ENCODE results near the gene CD109. TPM values are rescaled to one million over a fixed set of nuclear protein-coding genes. Genes with fewer than 3 reads are reported as not detected.

The CD109 gene
- total and polyA plus RNA-seq, 2 of the 8 experiments (the other 6 are each of a cell fraction or from before 2014, with no cell fraction given), result 1.4 to 5.3 TPM

DNA sequence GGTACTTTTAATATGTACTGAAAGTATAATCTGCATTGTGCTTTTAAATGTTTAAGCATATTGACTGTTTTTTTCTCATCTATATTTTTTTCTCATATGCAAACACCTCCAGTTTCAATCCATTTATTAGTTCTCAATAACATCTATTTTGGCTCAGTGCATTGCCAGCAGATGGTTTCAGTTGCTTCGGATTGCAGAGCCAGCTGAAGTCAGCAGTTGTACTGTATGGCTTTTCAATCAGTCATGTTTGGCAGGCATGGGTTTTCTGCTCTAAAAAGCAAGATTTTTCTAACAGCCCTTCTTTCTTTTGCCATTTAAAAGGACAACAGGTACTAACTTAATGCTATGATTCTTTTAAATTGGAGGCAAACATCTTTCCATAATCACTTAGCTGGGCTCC lies 121.2 kb downstream of the CD109 start:
- 74% methylated on average over 1 of the region's 1 CpG; no CpG with 5 or more reads in 1 of the 2 experiments for WGBS, 2 experiments (ENCODE audit: extremely low coverage in 1 of 2, insufficient coverage in 1 of 2, insufficient read length in 1 of 2, insufficient replicate concordance in 2 of 2, low coverage in 1 of 2, low lambda C conversion rate in 2 of 2, missing lambda C conversion rate in 1 of 2)
- no peak overlapping the region for H2BK120ac ChIP-seq (replicated peaks; ENCODE audit: low read depth, low read length)
- H3K56ac ChIP-seq (replicated peaks; ENCODE audit: insufficient read length, low read depth, low read length), result no peak overlapping the region
- H3K79me1 ChIP-seq (ENCODE audit: low read depth, low read length), result no peaks in the 10 kb centered on the region
- no peak overlapping the region for H2AK5ac ChIP-seq (ENCODE audit: low read depth, low read length)
- H3K23ac ChIP-seq (ENCODE audit: insufficient read length), result no peak overlapping the region
- no peaks in the 10 kb centered on the region for H3K27me3 ChIP-seq (replicated peaks in 1 of 4; ENCODE audit: control insufficient read depth in 3 of 4, extremely low read depth in 1 of 4, insufficient read depth in 3 of 4, low read length in 3 of 4)
- no peaks in the 10 kb centered on the region for H3K9me3 ChIP-seq (ENCODE audit: insufficient read depth in 2 of 2, low read depth in 1 of 2, low read length in 1 of 2)
- H3K18ac ChIP-seq (ENCODE audit: extremely low read depth, low read length), result no peak overlapping the region
- no peak overlapping the region for H4K8ac ChIP-seq (ENCODE audit: extremely low read depth, insufficient read depth, low read length)
- H3K4me3 ChIP-seq (ENCODE audit: extremely low read depth in 1 of 4, insufficient read depth in 2 of 4, low read depth in 3 of 4, low read length in 4 of 4), result no peak overlapping the region
- FAIRE-seq, result no peak
- H2BK15ac ChIP-seq (ENCODE audit: low read length), result no peak overlapping the region
- no peak overlapping the region for H2BK12ac ChIP-seq (ENCODE audit: low read depth, low read length)
- H4K5ac ChIP-seq (ENCODE audit: insufficient read length, low read depth, low read length), result no peak overlapping the region
- no peak for TF ChIP-seq EZH2 (IDR thresholded peaks at IDR 0.05; ENCODE audit: low read depth, low read length, severe bottlenecking)
- no peak overlapping the region for H3K27ac ChIP-seq (ENCODE audit: low read depth, low read length)
- no peaks in the 10 kb centered on the region for H3K23me2 ChIP-seq (ENCODE audit: low read depth, low read length)
- H4K91ac ChIP-seq (replicated peaks; ENCODE audit: insufficient read length, low read length), result no peak overlapping the region
- no peak overlapping the region for H3K14ac ChIP-seq (ENCODE audit: insufficient read length)
- no peaks in the 10 kb centered on the region for H4K20me1 ChIP-seq (replicated peaks in 1 of 2; ENCODE audit: control insufficient read depth in 1 of 2, insufficient read depth in 2 of 2, low read length in 2 of 2)
- H2BK5ac ChIP-seq (ENCODE audit: low read depth, low read length), result no peak overlapping the region
- CTCF ChIA-PET (ENCODE audit: partially characterized antibody), result no interaction called here
- H3K4me1 ChIP-seq (replicated peaks in 1 of 4; ENCODE audit: control insufficient read depth in 3 of 4, insufficient read depth in 4 of 4, low read length in 3 of 4), result no peaks in the 10 kb centered on the region
- H3K79me2 ChIP-seq (ENCODE audit: control insufficient read depth in 1 of 2, insufficient read depth in 2 of 2, low read length in 2 of 2), result no peaks in the 10 kb centered on the region
- H2AFZ ChIP-seq (ENCODE audit: low read length), result no peak overlapping the region
- H3K4me2 ChIP-seq (ENCODE audit: insufficient read depth in 1 of 2, low read depth in 2 of 2, low read length in 2 of 2), result no peak overlapping the region
- H3K4ac ChIP-seq (replicated peaks; ENCODE audit: insufficient read length, low read depth, low read length), result no peak overlapping the region
- POLR2A ChIA-PET (ENCODE audit: partially characterized antibody), result no interaction called here
- no peak overlapping the region for H2BK20ac ChIP-seq (ENCODE audit: low read length)
- no peaks in the 10 kb centered on the region for H3K36me3 ChIP-seq (ENCODE audit: control insufficient read depth in 2 of 4, insufficient read depth in 4 of 4, low read length in 3 of 4)
- H3K9ac ChIP-seq (replicated peaks in 1 of 4; ENCODE audit: extremely low read depth in 1 of 4, low read depth in 3 of 4, low read length in 3 of 4), result no peak overlapping the region
- no peak for DNase-seq (ENCODE audit: low read depth in 1 of 2, low spot score in 2 of 2)

Measured in H1 (cell line).